ENCODE results near the gene ATF4. TPM values are rescaled to one million over a fixed set of nuclear protein-coding genes. Genes with fewer than 3 reads are reported as not detected.

The ATF4 gene
- total and polyA plus RNA-seq, 4 experiments from 2014 or later: 44.4 to 278 (median 187) TPM

DNA sequence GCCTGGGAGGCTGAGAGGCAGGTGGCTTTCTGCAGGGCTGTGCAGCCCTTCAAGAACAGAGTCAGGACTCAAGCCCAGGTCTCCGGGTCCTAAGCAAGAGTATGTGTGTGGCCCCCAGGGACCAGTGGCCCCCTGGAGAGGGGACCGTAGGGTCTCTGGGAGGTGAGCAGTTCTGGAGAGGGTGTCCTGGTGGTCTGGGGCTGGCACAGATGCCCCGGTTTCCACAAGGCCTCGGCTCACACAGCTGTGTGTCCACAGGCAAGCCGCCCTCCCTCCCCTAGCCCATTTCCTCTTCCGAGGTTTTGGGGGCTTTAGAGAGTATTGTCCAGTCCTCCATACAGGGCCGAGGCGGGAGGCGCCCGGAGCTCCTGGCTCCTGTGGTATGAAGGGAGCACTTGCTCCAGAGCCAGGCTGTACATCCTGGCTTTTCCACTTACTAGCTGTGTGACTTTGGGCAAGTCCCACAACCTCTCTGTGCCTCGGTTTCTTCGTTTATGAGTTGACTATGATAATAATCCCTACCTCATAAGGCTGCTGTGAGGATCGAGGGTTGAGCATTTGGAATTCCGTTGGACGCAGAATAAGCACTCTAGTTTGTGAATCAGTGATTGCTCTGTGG lies 15.6 kb downstream of the ATF4 start:
- Mint-ChIP-seq H3K4me1 (peaks cover 15 to 26% (median 21%) of the 10 kb centered on the region in 4 donors), H3K9me3 (peaks cover 0 to 2% (median 0%) of the 10 kb centered on the region in 8 donors), H3K27me3 (no peaks in the 10 kb centered on the region), H3K36me3 (peaks cover 10 to 15% of the 10 kb centered on the region in 2 donors), H3K27ac (no peak overlapping the region), H3K4me3 (no peak overlapping the region)
- Histone ChIP-seq H3K36me3 (ENCODE audit: insufficient read depth, low read length) (no peaks in the 10 kb centered on the region), H3K4me1 (ENCODE audit: insufficient read depth, low read length) (peaks cover 21% of the 10 kb centered on the region), H3K9me3 (ENCODE audit: control insufficient read depth in 1 of 2, low read length in 2 of 2) (no peaks in the 10 kb centered on the region), H3K27me3 (ENCODE audit: insufficient read depth, low read length) (no peaks in the 10 kb centered on the region), H3K27ac (ENCODE audit: low read depth, low read length) (no peak overlapping the region), H3K4me3 (ENCODE audit: low read length in 2 of 2) (no peak overlapping the region)
- POLR2A ChIA-PET (ENCODE audit: partially characterized antibody): interaction anchor here (1.0 to 3.0 kb wide), 2 partner anchors 489 to 501 kb away, joined by 4 to 21 read pairs; no protein-coding TSS in a partner anchor
- peak in 1 of 5 donors; percentile 38 for DNase-seq
- intact Hi-C loops (cut with micrococcal nuclease): no loop called here
- CTCF ChIA-PET (ENCODE audit: partially characterized antibody): interaction anchor here (1.0 to 8.7 kb wide), 11 partner anchors 10 to 812 kb away, joined by 3 to 179 read pairs (median 10); partner anchors contain the start of gene ADSL

DNA sequence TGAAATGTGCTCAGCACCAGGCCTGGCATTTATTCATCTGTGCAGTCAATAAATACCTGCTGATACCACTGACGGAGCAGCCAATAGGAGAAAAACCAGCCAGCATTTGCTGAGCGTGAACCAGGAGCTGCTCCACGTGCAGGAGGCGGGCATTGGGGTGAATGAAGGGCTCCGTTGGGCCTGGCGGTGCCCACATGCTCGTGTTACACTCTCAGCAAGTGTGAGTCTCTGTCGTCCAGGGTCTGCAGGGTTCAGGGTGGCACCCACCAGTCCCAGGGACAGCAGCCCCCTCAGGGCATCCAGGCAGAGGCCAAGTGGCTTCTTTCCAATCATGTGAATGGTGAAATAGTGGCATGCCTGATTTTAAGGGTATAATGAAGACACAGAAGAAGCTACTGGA lies 16.3 kb downstream of the ATF4 start:
- no peaks in the 10 kb centered on the region for H3K27me3 Mint-ChIP-seq
- ChIA-PET CTCF (ENCODE audit: partially characterized antibody) (interaction anchor here (0.7 to 8.7 kb wide), 4 partner anchors 9 to 489 kb away, joined by 3 to 179 read pairs (median 14); no protein-coding TSS in a partner anchor), POLR2A (ENCODE audit: partially characterized antibody) (no interaction called here)
- peak in 1 of 5 donors; percentile 31 for DNase-seq
- H3K4me3 Mint-ChIP-seq: no peak overlapping the region
- H3K27me3 ChIP-seq (ENCODE audit: insufficient read depth, low read length): no peaks in the 10 kb centered on the region
- no peak overlapping the region for H3K27ac ChIP-seq (ENCODE audit: low read depth, low read length)
- H3K9me3 Mint-ChIP-seq: peaks cover 0 to 2% (median 0%) of the 10 kb centered on the region in 8 donors
- intact Hi-C loops (cut with micrococcal nuclease): no loop called here
- H3K36me3 Mint-ChIP-seq: peaks cover 3 to 9% of the 10 kb centered on the region in 2 donors
- no peak overlapping the region for H3K4me3 ChIP-seq (ENCODE audit: low read length in 2 of 2)
- no peaks in the 10 kb centered on the region for H3K9me3 ChIP-seq (ENCODE audit: control insufficient read depth in 1 of 2, low read length in 2 of 2)
- H3K4me1 ChIP-seq (ENCODE audit: insufficient read depth, low read length): peaks cover 13% of the 10 kb centered on the region
- H3K27ac Mint-ChIP-seq: no peak overlapping the region
- peaks cover 8 to 18% (median 14%) of the 10 kb centered on the region in 4 donors for H3K4me1 Mint-ChIP-seq
- no peaks in the 10 kb centered on the region for H3K36me3 ChIP-seq (ENCODE audit: insufficient read depth, low read length)

DNA sequence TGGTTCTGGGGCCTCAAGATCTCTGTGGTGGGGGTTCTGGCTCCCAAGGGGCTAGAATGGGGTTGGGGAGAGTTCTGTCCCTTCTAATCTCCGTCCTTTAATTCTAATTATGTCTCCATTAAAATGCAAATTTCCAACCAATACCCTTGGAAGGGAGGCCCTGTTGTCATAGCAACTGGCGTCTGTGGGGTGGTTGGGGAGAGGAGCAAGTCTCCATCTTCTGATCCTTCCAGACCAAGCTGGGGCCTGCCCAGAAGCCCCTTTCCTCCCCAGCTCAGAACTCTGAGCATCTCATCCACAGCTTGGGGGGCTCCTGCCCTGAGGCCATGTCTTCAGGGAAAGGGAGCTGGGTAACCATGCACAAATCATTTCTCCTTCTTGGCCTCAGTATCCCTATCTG lies 17.6 kb downstream of the ATF4 start:
- DNase-seq: no peak
- Mint-ChIP-seq H3K27me3 (peaks cover 0 to under 1% of the 10 kb centered on the region in 2 donors), H3K4me3 (no peak overlapping the region), H3K27ac (no peak overlapping the region), H3K9me3 (no peaks in the 10 kb centered on the region), H3K36me3 (no peaks in the 10 kb centered on the region), H3K4me1 (peaks cover 2 to 11% (median 5%) of the 10 kb centered on the region in 4 donors)
- H3K36me3 ChIP-seq (ENCODE audit: insufficient read depth, low read length): no peaks in the 10 kb centered on the region
- no peak overlapping the region for H3K27ac ChIP-seq (ENCODE audit: low read depth, low read length)
- ChIA-PET CTCF (ENCODE audit: partially characterized antibody) (interaction anchor here (0.9 to 8.7 kb wide), 8 partner anchors 14 to 810 kb away, joined by 3 to 179 read pairs (median 3); no protein-coding TSS in a partner anchor), POLR2A (ENCODE audit: partially characterized antibody) (no interaction called here)
- no peak overlapping the region for H3K4me3 ChIP-seq (ENCODE audit: low read length in 2 of 2)
- H3K9me3 ChIP-seq (ENCODE audit: control insufficient read depth in 1 of 2, low read length in 2 of 2): no peaks in the 10 kb centered on the region
- intact Hi-C loops (cut with micrococcal nuclease): no loop called here
- no peaks in the 10 kb centered on the region for H3K27me3 ChIP-seq (ENCODE audit: insufficient read depth, low read length)
- H3K4me1 ChIP-seq (ENCODE audit: insufficient read depth, low read length): peaks cover 9% of the 10 kb centered on the region

DNA sequence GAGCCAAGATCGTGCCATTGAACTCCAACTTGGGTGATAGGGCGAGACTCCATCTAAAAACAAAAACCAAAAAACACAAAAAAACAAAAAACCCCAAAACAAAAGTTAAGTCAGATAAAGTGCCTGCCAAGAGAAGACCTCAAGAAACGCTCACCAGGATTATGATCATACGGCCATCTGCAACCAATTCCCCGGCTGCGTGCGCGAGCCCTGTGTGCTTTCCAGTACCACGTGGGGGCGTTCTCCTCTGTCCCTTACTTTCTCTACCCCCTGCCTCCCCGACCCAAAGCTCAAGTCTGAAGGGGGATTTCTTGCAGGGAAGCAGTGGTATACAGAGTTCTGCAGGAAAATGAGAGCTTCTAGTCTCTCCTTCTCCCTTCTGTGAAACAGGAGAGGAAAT lies 22.7 kb downstream of the ATF4 start:
- Mint-ChIP-seq H3K4me3 (no peak overlapping the region), H3K4me1 (peaks cover 8 to 18% (median 15%) of the 10 kb centered on the region in 4 donors), H3K9me3 (peaks cover 0 to 3% (median under 1%) of the 10 kb centered on the region in 8 donors), H3K36me3 (no peaks in the 10 kb centered on the region), H3K27ac (no peak overlapping the region), H3K27me3 (peaks cover 18 to 25% of the 10 kb centered on the region in 2 donors)
- ChIA-PET POLR2A (ENCODE audit: partially characterized antibody) (no interaction called here), CTCF (ENCODE audit: partially characterized antibody) (interaction anchor here (2.4 kb wide), 1 partner anchor 482 kb away, joined by 14 read pairs; no protein-coding TSS in a partner anchor)
- H3K27me3 ChIP-seq (ENCODE audit: insufficient read depth, low read length): peaks cover 3% of the 10 kb centered on the region
- H3K9me3 ChIP-seq (ENCODE audit: control insufficient read depth in 1 of 2, low read length in 2 of 2): no peaks in the 10 kb centered on the region
- intact Hi-C loops (cut with micrococcal nuclease): no loop called here
- H3K27ac ChIP-seq (ENCODE audit: low read depth, low read length): no peak overlapping the region
- peaks cover 7% of the 10 kb centered on the region for H3K4me1 ChIP-seq (ENCODE audit: insufficient read depth, low read length)
- DNase-seq: no peak
- no peaks in the 10 kb centered on the region for H3K36me3 ChIP-seq (ENCODE audit: insufficient read depth, low read length)
- H3K4me3 ChIP-seq (ENCODE audit: low read length in 2 of 2): no peak overlapping the region

DNA sequence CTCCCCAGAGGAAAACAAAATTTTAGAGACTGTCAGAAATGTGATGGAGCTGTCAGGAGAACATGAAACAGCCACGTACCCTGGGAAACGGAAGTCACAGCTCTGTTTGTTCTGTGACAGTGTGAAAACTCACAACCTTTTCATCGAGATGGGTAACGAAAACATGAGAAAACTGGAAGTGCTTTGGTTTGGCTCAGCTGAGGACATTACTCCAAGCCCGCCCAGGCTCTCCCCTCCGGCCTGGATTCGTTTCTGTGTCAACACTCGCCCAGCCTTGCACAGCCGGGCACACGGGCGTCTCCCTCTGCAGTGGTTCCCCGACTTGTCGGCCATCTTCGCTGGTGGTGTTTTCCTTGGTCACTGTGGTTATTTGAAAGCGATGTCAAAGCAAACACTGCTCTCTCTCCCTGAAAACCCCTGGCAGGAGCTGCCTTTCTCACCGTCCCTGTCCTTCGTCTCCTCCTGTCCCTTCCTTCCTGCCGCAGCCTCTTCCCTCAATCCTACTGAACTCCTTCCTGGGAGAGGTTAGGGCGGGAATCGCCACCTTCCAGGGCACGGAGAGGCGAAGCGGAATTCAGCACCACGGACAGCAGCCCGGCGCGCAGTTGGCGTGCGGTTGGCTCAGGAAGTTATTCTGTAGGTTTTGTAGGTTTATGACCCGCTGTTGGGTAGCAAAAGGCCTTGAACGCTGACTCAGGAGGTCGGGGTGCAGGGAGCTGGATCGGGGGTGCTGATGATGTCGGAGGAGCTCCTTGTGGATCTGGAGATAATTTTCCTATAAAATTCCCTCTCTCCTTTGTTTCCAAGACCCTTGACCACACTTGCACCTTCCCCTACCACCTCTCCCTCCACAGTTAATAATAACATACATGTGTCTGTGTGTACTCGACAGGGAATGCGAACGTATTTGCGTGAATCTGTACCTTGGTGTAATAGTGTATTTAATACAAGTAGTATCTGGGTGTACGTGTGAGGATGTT lies 25.3 kb downstream of the ATF4 start:
- H3K36me3 ChIP-seq (ENCODE audit: insufficient read depth, low read length): no peaks in the 10 kb centered on the region
- H3K27me3 ChIP-seq (ENCODE audit: insufficient read depth, low read length): peaks cover 3% of the 10 kb centered on the region
- intact Hi-C loops (cut with micrococcal nuclease): no loop called here
- peaks cover 7% of the 10 kb centered on the region for H3K4me1 ChIP-seq (ENCODE audit: insufficient read depth, low read length)
- DNase-seq: peak; percentile 55 to 71 (median 68)
- H3K4me3 ChIP-seq (ENCODE audit: low read length in 2 of 2): no peak overlapping the region
- H3K27me3 Mint-ChIP-seq: peaks cover 21 to 33% of the 10 kb centered on the region in 2 donors
- ChIA-PET POLR2A (ENCODE audit: partially characterized antibody) (interaction anchor here (1.1 kb wide), 1 partner anchor 397 kb away, joined by 3 read pairs; no protein-coding TSS in a partner anchor), CTCF (ENCODE audit: partially characterized antibody) (interaction anchor here (0.9 to 3.9 kb wide), 2 partner anchors 10 to 406 kb away, joined by 3 to 26 read pairs; no protein-coding TSS in a partner anchor)
- peaks cover 8 to 18% (median 15%) of the 10 kb centered on the region in 4 donors for H3K4me1 Mint-ChIP-seq
- H3K9me3 Mint-ChIP-seq: peaks cover 0 to 3% (median under 1%) of the 10 kb centered on the region in 8 donors
- H3K9me3 ChIP-seq (ENCODE audit: control insufficient read depth in 1 of 2, low read length in 2 of 2): no peaks in the 10 kb centered on the region
- H3K36me3 Mint-ChIP-seq: no peaks in the 10 kb centered on the region
- H3K27ac Mint-ChIP-seq: peak overlapping the region in 4 of 7 donors; percentile 67 to 82 (median 80)
- peak overlapping the region in 5 of 8 donors; percentile 29 to 73 (median 56) for H3K4me3 Mint-ChIP-seq
- no peak overlapping the region for H3K27ac ChIP-seq (ENCODE audit: low read depth, low read length)

DNA sequence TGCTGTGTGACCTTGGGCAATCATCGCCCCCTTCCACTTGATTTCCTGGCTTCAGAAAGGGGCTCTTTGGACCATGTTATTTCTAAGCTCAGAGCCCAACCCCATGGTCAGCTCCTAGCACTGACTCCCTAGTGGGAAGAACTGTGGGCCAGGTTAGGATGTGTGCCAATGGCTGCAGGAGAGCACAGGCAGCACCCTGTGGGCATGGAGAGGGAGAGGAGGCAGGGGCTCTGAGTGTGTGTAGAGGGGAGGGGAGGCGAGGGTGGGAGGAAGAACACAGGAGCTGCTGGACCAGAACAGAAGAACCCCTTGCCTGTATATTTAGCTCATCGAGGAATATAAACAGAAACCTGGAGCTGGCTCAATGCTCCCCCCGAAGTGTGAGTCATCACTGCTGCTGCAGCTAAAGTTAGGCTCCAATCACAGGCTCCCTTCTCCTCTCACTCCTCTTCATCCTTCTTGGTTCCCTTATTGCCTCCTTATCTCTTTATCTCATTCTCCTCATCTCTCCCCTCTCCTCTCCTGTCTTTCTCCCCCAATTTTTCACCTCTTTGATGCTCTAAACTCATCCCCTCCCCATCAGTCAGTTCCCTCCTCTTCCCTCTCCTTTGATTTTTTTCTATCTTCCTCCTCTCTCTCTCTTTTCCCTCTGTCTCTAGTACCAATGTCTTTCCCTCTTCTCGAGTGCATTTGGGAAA lies 26.7 kb downstream of the ATF4 start:
- Histone ChIP-seq H3K4me3 (ENCODE audit: low read length in 2 of 2) (no peak overlapping the region), H3K27me3 (ENCODE audit: insufficient read depth, low read length) (peaks cover 3% of the 10 kb centered on the region), H3K9me3 (ENCODE audit: control insufficient read depth in 1 of 2, low read length in 2 of 2) (no peaks in the 10 kb centered on the region), H3K4me1 (ENCODE audit: insufficient read depth, low read length) (peaks cover 7% of the 10 kb centered on the region), H3K27ac (ENCODE audit: low read depth, low read length) (no peak overlapping the region), H3K36me3 (ENCODE audit: insufficient read depth, low read length) (no peaks in the 10 kb centered on the region)
- no peak overlapping the region for H3K4me3 Mint-ChIP-seq
- POLR2A ChIA-PET (ENCODE audit: partially characterized antibody): no interaction called here
- intact Hi-C loops (cut with micrococcal nuclease): no loop called here
- peaks cover 8 to 18% (median 15%) of the 10 kb centered on the region in 4 donors for H3K4me1 Mint-ChIP-seq
- H3K9me3 Mint-ChIP-seq: peaks cover 0 to 3% (median 1%) of the 10 kb centered on the region in 8 donors
- CTCF ChIA-PET (ENCODE audit: partially characterized antibody): interaction anchor here (0.8 to 3.9 kb wide), 3 partner anchors 12 to 478 kb away, joined by 3 to 26 read pairs (median 4); no protein-coding TSS in a partner anchor
- no peak for DNase-seq
- no peaks in the 10 kb centered on the region for H3K36me3 Mint-ChIP-seq
- peaks cover 24 to 33% of the 10 kb centered on the region in 2 donors for H3K27me3 Mint-ChIP-seq
- H3K27ac Mint-ChIP-seq: no peak overlapping the region

Data from CD4-positive, alpha-beta memory T cell (primary cell).